GM12874 (cell line): ENCODE measurements around the gene SCML1.

ENCODE experiments used
- CTCF ChIP-seq: IDR thresholded peaks from 2 replicates; pipeline ENCODE4 v1.5.1; 2011; ENCODE audit warnings: low read depth, mild to moderate bottlenecking, control low read depth, low read length, moderate library complexity; ENCODE audit not compliant: insufficient read depth

SCML1 gene

GRCh38 chrX:17779434-17779833 is 42.1 kb downstream of the SCML1 start:
- no peak for TF ChIP-seq CTCF

- no peak for TF ChIP-seq CTCF
Measured at GRCh38 chrX:17787557-17787956, 50.3 kb downstream of the SCML1 start.

GRCh38 chrX:17788439-17788838 is 51.1 kb downstream of the SCML1 start:
- peak; percentile 75 for TF ChIP-seq CTCF

- TF ChIP-seq CTCF: no peak
Measured at GRCh38 chrX:17788956-17789562, 51.8 kb downstream of the SCML1 start.

- no peak for TF ChIP-seq CTCF
Measured at GRCh38 chrX:17792826-17793225, 55.5 kb downstream of the SCML1 start.

GRCh38 chrX:17798921-17799320 is 61.6 kb downstream of the SCML1 start:
- no peak for TF ChIP-seq CTCF

- TF ChIP-seq CTCF: no peak
Measured at GRCh38 chrX:17801431-17801830, 64.1 kb downstream of the SCML1 start.
